ENCODE results near the gene CEMIP2. TPM values are rescaled to one million over a fixed set of nuclear protein-coding genes. Genes with fewer than 3 reads are reported as not detected.

Gene CEMIP2
- total and polyA plus RNA-seq, 2 donors (not counting 1 experiment from before 2014, with no cell fraction given): 35.1 to 45.6 TPM

DNA sequence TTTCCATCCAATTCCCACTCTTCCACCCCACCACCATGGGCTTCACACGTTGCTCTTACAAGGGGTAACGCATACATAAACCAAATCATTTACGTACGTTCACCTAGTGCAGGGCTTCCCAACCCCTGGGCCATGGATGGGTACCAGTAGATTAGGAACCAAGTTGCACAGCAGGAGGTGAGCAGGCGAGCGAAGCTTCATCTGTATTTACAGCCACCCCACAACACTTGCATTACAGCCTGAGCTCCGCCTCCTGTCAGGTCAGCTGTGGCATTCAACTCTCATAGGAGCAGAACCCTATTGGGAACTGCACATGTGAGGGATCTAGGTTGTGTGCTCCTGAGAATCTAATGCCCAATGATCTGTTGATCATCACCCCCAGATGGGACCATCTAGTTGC, 82.3 kb downstream of the CEMIP2 start:
- Histone ChIP-seq H2AFZ (ENCODE audit: low read length) (no peak overlapping the region), H4K20me1 (ENCODE audit: control insufficient read depth, extremely low read depth, insufficient read depth, low read length) (no peaks in the 10 kb centered on the region), H3K27me3 (ENCODE audit: control insufficient read depth, insufficient read depth, low read length) (no peaks in the 10 kb centered on the region), H3K36me3 (ENCODE audit: control insufficient read depth, insufficient read depth, low read length) (no peaks in the 10 kb centered on the region), H3K27ac (ENCODE audit: insufficient read depth, low read length) (no peak overlapping the region), H3K79me2 (ENCODE audit: control insufficient read depth, insufficient read depth, low read length) (no peaks in the 10 kb centered on the region), H3K4me1 (ENCODE audit: control insufficient read depth, extremely low read depth, insufficient read depth, low read length) (peaks cover 9% of the 10 kb centered on the region), H3K9ac (ENCODE audit: insufficient read depth, low read length) (no peak overlapping the region), H3K4me3 (replicated peaks in 1 of 4; ENCODE audit: control extremely low read depth in 1 of 4, insufficient read depth in 1 of 4, low read depth in 3 of 4, low read length in 4 of 4) (no peak overlapping the region), H3K9me3 (ENCODE audit: control insufficient read depth, insufficient read depth, low read depth, low read length) (no peaks in the 10 kb centered on the region), H3K4me2 (ENCODE audit: extremely low read depth, insufficient read depth, low read length) (no peak overlapping the region)
- TF ChIP-seq, protein P1, sequence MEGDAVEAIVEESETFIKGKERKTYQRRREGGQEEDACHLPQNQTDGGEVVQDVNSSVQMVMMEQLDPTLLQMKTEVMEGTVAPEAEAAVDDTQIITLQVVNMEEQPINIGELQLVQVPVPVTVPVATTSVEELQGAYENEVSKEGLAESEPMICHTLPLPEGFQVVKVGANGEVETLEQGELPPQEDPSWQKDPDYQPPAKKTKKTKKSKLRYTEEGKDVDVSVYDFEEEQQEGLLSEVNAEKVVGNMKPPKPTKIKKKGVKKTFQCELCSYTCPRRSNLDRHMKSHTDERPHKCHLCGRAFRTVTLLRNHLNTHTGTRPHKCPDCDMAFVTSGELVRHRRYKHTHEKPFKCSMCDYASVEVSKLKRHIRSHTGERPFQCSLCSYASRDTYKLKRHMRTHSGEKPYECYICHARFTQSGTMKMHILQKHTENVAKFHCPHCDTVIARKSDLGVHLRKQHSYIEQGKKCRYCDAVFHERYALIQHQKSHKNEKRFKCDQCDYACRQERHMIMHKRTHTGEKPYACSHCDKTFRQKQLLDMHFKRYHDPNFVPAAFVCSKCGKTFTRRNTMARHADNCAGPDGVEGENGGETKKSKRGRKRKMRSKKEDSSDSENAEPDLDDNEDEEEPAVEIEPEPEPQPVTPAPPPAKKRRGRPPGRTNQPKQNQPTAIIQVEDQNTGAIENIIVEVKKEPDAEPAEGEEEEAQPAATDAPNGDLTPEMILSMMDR (conservative IDR thresholded peaks at IDR 0.05 in 1 of 2, IDR thresholded peaks at IDR 0.05 in 1 of 2; ENCODE audit: low read depth in 1 of 2, low read length in 2 of 2): no peak
- no peak for DNase-seq (ENCODE audit: low read depth in 2 of 2)

GRCh38 chr9:71685394-71685793, 82.9 kb downstream of the CEMIP2 start:
- Histone ChIP-seq H3K79me2 (ENCODE audit: control insufficient read depth, insufficient read depth, low read length) (no peaks in the 10 kb centered on the region), H3K4me3 (replicated peaks in 1 of 4; ENCODE audit: control extremely low read depth in 1 of 4, insufficient read depth in 1 of 4, low read depth in 3 of 4, low read length in 4 of 4) (no peak overlapping the region), H3K4me2 (ENCODE audit: extremely low read depth, insufficient read depth, low read length) (no peak overlapping the region), H3K27me3 (ENCODE audit: control insufficient read depth, insufficient read depth, low read length) (no peaks in the 10 kb centered on the region), H3K9ac (ENCODE audit: insufficient read depth, low read length) (no peak overlapping the region), H4K20me1 (ENCODE audit: control insufficient read depth, extremely low read depth, insufficient read depth, low read length) (no peaks in the 10 kb centered on the region), H3K9me3 (ENCODE audit: control insufficient read depth, insufficient read depth, low read depth, low read length) (no peaks in the 10 kb centered on the region), H2AFZ (ENCODE audit: low read length) (no peak overlapping the region), H3K27ac (ENCODE audit: insufficient read depth, low read length) (no peak overlapping the region), H3K4me1 (ENCODE audit: control insufficient read depth, extremely low read depth, insufficient read depth, low read length) (peaks cover 15% of the 10 kb centered on the region), H3K36me3 (ENCODE audit: control insufficient read depth, insufficient read depth, low read length) (no peaks in the 10 kb centered on the region)
- TF ChIP-seq EZH2 (IDR thresholded peaks at IDR 0.05; ENCODE audit: low read length, missing control alignments): no peak
- TF ChIP-seq, protein P1 (conservative IDR thresholded peaks at IDR 0.05 in 1 of 2, IDR thresholded peaks at IDR 0.05 in 1 of 2; ENCODE audit: low read depth in 1 of 2, low read length in 2 of 2): no peak
- peak in 1 of 2 donors; percentile 47 for DNase-seq (ENCODE audit: low read depth in 2 of 2)

DNA sequence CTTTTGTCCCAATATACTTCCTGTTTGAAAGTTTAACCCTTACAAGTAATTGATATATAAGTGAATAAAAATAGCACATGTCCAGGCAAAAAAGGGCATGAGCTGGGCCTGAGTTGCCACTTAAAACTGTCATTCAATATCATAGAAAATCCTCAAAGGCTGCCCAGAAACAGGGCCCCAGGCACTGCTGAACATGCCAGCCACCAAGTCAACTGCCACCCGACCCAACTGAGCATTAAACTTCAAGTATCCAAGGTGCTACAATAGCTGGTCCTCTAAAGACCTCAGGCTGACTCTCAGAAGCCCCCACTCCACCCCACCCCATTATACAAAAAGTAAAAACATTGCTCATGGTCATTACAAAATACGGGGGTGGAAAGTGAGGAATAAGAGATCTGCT, 83.7 kb downstream of the CEMIP2 start:
- Histone ChIP-seq H3K9me3 (ENCODE audit: control insufficient read depth, insufficient read depth, low read depth, low read length) (no peaks in the 10 kb centered on the region), H4K20me1 (ENCODE audit: control insufficient read depth, extremely low read depth, insufficient read depth, low read length) (no peaks in the 10 kb centered on the region), H3K9ac (ENCODE audit: insufficient read depth, low read length) (no peak overlapping the region), H3K4me2 (ENCODE audit: extremely low read depth, insufficient read depth, low read length) (no peak overlapping the region), H3K79me2 (ENCODE audit: control insufficient read depth, insufficient read depth, low read length) (no peaks in the 10 kb centered on the region), H3K27ac (ENCODE audit: insufficient read depth, low read length) (no peak overlapping the region), H3K36me3 (ENCODE audit: control insufficient read depth, insufficient read depth, low read length) (no peaks in the 10 kb centered on the region), H3K27me3 (ENCODE audit: control insufficient read depth, insufficient read depth, low read length) (no peaks in the 10 kb centered on the region), H3K4me1 (ENCODE audit: control insufficient read depth, extremely low read depth, insufficient read depth, low read length) (peaks cover 23% of the 10 kb centered on the region), H3K4me3 (replicated peaks in 1 of 4; ENCODE audit: control extremely low read depth in 1 of 4, insufficient read depth in 1 of 4, low read depth in 3 of 4, low read length in 4 of 4) (no peak overlapping the region), H2AFZ (ENCODE audit: low read length) (no peak overlapping the region)
- TF ChIP-seq, protein P1 (conservative IDR thresholded peaks at IDR 0.05 in 1 of 2, IDR thresholded peaks at IDR 0.05 in 1 of 2; ENCODE audit: low read depth in 1 of 2, low read length in 2 of 2): no peak
- no peak for TF ChIP-seq EZH2 (IDR thresholded peaks at IDR 0.05; ENCODE audit: low read length, missing control alignments)
- no peak for DNase-seq (ENCODE audit: low read depth in 2 of 2)

Data from fibroblast of lung (primary cell).